Naive thymus-derived CD4-positive, alpha-beta T cell (primary cell): Measurements from ENCODE around the gene CCDC97. TPM values are rescaled to one million over a fixed set of nuclear protein-coding genes. Genes with fewer than 3 reads are reported as not detected.

Source experiments
- ATAC-seq: fragments of 150-1000 bp; cut with Tn5 transposase; 2 replicates; pipeline ENCODE4 v1.10.0; 2021; ENCODE audit warnings: mild to moderate bottlenecking, moderate library complexity
- CTCF ChIA-PET: fragments of 350-600 bp; sonication (Branson Sonifier 250); formaldehyde crosslinking; loops from one replicate; lab custom pipeline; 2021; ENCODE audit warnings: antibody characterized with exemption; lab: Charles Lee
- POLR2A ChIA-PET: fragments of 350-600 bp; sonication (Branson Sonifier 250); formaldehyde crosslinking; loops from one replicate; lab custom pipeline; 2021; ENCODE audit warnings: antibody characterized with exemption, inconsistent platforms; lab: Charles Lee
- DNase-seq, 9 donors: peaks; one replicate each; pipeline versions ENCODE4 v3.0.0 to v3.0.0-alpha.2; 2020 to 2022; ENCODE audit warnings: mixed read lengths in 1 of 9
- H3K27ac ChIP-seq: one replicate; pipeline ENCODE4 v1.7.0; 2013; ENCODE audit warnings: mild to moderate bottlenecking, low read depth, low read length, moderate library complexity
- H3K27me3 ChIP-seq, 2 donors: one replicate each; pipeline ENCODE4 v1.7.0; 2013; ENCODE audit warnings: low read length in 2 of 2, mild to moderate bottlenecking in 2 of 2, moderate library complexity in 2 of 2; ENCODE audit not compliant: control insufficient read depth in 2 of 2, insufficient read depth in 2 of 2
- H3K36me3 ChIP-seq, 3 experiments: 1 replicate in 2 of 3; 2 replicates in 1 of 3; pipeline ENCODE4 v1.7.0; 2013; ENCODE audit warnings: low read length in 3 of 3, mild to moderate bottlenecking in 3 of 3, moderate library complexity in 1 of 3; ENCODE audit not compliant: insufficient read depth in 3 of 3, control insufficient read depth in 2 of 3
- H3K4me1 ChIP-seq, 2 donors: one replicate each; pipeline ENCODE4 v1.7.0; 2013; ENCODE audit warnings: low read length in 2 of 2, mild to moderate bottlenecking in 2 of 2, moderate library complexity in 1 of 2; ENCODE audit not compliant: control insufficient read depth in 2 of 2, insufficient read depth in 2 of 2
- H3K4me3 ChIP-seq: 2 replicates; pipeline ENCODE4 v1.7.0; 2013; ENCODE audit warnings: mild to moderate bottlenecking, low read length
- H3K9me3 ChIP-seq, 3 experiments: 1 replicate in 2 of 3; 2 replicates in 1 of 3; pipeline ENCODE4 v1.7.0; 2013; ENCODE audit warnings: low read length in 3 of 3; ENCODE audit not compliant: control insufficient read depth in 2 of 3
- H3K27ac Mint-ChIP-seq, 9 donors: one replicate each; pipeline ENCODE4 v1.8.0; 2020 to 2022; ENCODE audit warnings: mixed read lengths in 9 of 9, mild to moderate bottlenecking in 8 of 9, moderate library complexity in 5 of 9, inconsistent platforms in 2 of 9
- H3K27me3 Mint-ChIP-seq, 5 donors: one replicate each; pipeline ENCODE4 v1.8.0; 2021 to 2022; ENCODE audit warnings: mixed read lengths in 5 of 5, mild to moderate bottlenecking in 1 of 5
- H3K36me3 Mint-ChIP-seq, 5 donors: one replicate each; pipeline ENCODE4 v1.8.0; 2020 to 2022; ENCODE audit warnings: mixed read lengths in 5 of 5, mild to moderate bottlenecking in 3 of 5, inconsistent platforms in 1 of 5
- H3K4me1 Mint-ChIP-seq, 7 donors: one replicate each; pipeline ENCODE4 v1.8.0; 2020 to 2022; ENCODE audit warnings: mixed read lengths in 7 of 7, mild to moderate bottlenecking in 3 of 7, inconsistent platforms in 1 of 7
- H3K4me3 Mint-ChIP-seq, 10 donors: one replicate each; pipeline ENCODE4 v1.8.0; 2020 to 2022; ENCODE audit warnings: mild to moderate bottlenecking in 10 of 10, mixed read lengths in 10 of 10, moderate library complexity in 6 of 10, inconsistent platforms in 2 of 10
- H3K9me3 Mint-ChIP-seq, 11 donors: one replicate each; pipeline ENCODE4 v1.8.0; 2020 to 2022; ENCODE audit warnings: mixed read lengths in 11 of 11, mild to moderate bottlenecking in 4 of 11, inconsistent platforms in 1 of 11, moderate library complexity in 1 of 11
- intact Hi-C, 2 donors: fragments of 100-400 bp; cut with micrococcal nuclease; formaldehyde crosslinking; loops; one replicate each; pipeline ENCODE4 v1.15.1; 2023
- polyA plus RNA-seq, 2 donors: library from polyadenylated mRNA; unstranded; fragments of 300-500 nt; fragmentation: Illumina TruSeq; gene quantifications; one replicate each; pipeline ENCODE4 v1.2.3, GENCODE V29; 2021
- total RNA-seq, 6 experiments: library from RNA in 5 of 6; stranded (reverse) in 5 of 6; gene quantifications; 1 replicate in 5 of 6; 2 replicates in 1 of 6; pipeline ENCODE4 v1.2.3 and lab custom pipeline; 2021 to 2026

Gene CCDC97
- total and polyA plus RNA-seq, 7 experiments from 2014 or later = 22.3 to 56.5 (median 44.6) TPM

DNA sequence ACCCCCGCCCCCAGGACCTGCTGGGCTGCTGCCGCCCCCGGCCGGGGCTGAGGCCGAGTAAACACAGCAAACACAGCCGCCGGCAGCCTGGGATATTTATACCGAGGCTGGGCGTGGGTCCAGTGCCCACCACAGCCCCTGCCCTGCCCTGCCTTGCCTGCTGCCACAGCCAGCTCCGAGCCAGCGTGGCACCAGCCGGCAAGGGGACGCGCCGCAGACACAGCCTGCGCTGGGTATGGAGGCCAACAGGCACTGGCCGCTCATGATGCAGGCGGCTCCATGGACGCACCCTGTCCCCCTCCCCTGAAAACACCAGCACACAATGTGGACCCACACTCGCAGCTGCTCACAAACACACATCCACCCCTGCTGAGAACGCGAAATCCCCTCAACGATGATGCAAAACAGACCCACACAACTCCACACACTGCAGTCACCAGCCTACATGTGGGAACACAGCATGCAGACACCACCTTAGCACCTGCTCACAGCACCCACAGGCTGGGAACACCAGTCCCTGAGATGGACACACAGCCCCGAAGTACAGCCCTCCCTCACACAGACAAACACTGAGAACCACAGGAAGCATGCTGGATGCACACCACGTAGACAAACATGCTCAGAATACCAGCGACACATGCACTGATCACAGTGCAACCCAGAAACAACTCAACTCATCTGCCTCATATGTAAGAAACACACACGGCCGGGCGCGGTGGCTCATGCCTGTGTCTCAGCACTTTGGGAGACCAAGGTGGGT lies 16.2 kb downstream of the CCDC97 start:
- CTCF ChIA-PET = interaction anchor here (0.7 kb wide), 2 partner anchors 18 to 123 kb away, joined by 3 read pairs; no protein-coding TSS in a partner anchor
- Histone ChIP-seq H3K27ac (peak overlapping the region; percentile 85), H3K27me3 (no peaks in the 10 kb centered on the region), H3K9me3 (no peaks in the 10 kb centered on the region), H3K4me1 (peaks cover 36 to 43% of the 10 kb centered on the region in 2 donors), H3K36me3 (peaks cover 4 to 50% (median 15%) of the 10 kb centered on the region in 3 experiments), H3K4me3 (no peak overlapping the region)
- H3K4me1 Mint-ChIP-seq = peaks cover 48 to 66% (median 57%) of the 10 kb centered on the region in 7 donors
- peaks cover 0 to 3% (median 0%) of the 10 kb centered on the region in 11 donors for H3K9me3 Mint-ChIP-seq
- H3K4me3 Mint-ChIP-seq = peak overlapping the region; percentile 63 to 86 (median 82)
- ATAC-seq (peak; percentile 1), DNase-seq (peak in 5 of 9 donors; percentile 30 to 46 (median 35))
- H3K27ac Mint-ChIP-seq = peak overlapping the region; percentile 82 to 99 (median 94)
- peaks cover 4 to 36% (median 12%) of the 10 kb centered on the region in 5 donors for H3K36me3 Mint-ChIP-seq
- POLR2A ChIA-PET = interaction anchor here (1.3 to 6.4 kb wide), 4 partner anchors 16 to 32 kb away, joined by 3 to 51 read pairs (median 24); partner anchors contain the start of genes CCDC97 and TGFB1
- H3K27me3 Mint-ChIP-seq = no peaks in the 10 kb centered on the region
- intact Hi-C loops = loop anchor here in 1 of 2 donors (2.0 kb wide), 1 partner anchor 17 kb away; no protein-coding TSS in a partner anchor

DNA sequence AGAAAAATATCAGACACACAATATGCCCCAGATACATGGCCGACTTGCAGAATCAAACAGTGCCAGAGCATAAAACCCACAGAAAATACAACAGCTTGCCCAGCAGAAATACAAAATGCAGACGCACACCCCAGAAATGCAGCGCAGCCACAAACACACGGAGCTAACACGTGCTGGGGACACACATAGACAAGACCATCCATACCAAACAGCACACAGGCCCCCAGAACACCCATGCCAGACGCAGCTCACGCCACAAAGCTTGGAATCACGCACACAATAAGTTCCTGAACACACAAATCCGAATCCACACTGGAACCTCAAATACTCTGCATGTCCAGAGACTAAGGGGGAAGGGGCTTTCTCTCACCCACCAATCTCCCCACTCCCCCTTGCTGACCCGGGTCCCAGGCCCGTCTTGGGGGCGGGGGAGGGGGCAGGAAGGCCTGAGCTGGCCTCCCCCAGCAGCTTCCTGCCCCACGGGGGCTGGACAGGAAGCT lies 17.2 kb downstream of the CCDC97 start:
- Histone ChIP-seq H3K4me3 (peak overlapping the region; percentile 42), H3K27ac (peak overlapping the region; percentile 85), H3K36me3 (peaks cover 0 to 50% (median 22%) of the 10 kb centered on the region in 3 experiments), H3K9me3 (no peaks in the 10 kb centered on the region), H3K4me1 (peaks cover 36 to 53% of the 10 kb centered on the region in 2 donors), H3K27me3 (no peaks in the 10 kb centered on the region)
- Mint-ChIP-seq H3K9me3 (peaks cover 0 to 6% (median 0%) of the 10 kb centered on the region in 11 donors), H3K36me3 (peaks cover 13 to 44% (median 22%) of the 10 kb centered on the region in 5 donors), H3K4me1 (peaks cover 58 to 76% (median 64%) of the 10 kb centered on the region in 7 donors), H3K27me3 (no peaks in the 10 kb centered on the region), H3K4me3 (peak overlapping the region; percentile 63 to 86 (median 82)), H3K27ac (peak overlapping the region; percentile 82 to 99 (median 94))
- intact Hi-C loops = loop anchor here (1.0 to 2.0 kb wide), 2 partner anchors 17 to 18 kb away; partner anchors contain the start of gene CCDC97 (in 1 of the 2)
- ATAC-seq (no peak), DNase-seq (peak in 3 of 9 donors; percentile 24 to 31 (median 31))
- POLR2A ChIA-PET = interaction anchor here (0.6 to 6.4 kb wide), 16 partner anchors 11 to 664 kb away, joined by 3 to 51 read pairs (median 5); partner anchors contain the start of genes B9D2, CCDC97, HNRNPUL1 and TGFB1
- CTCF ChIA-PET = interaction anchor here (0.7 to 1.5 kb wide), 5 partner anchors 19 to 122 kb away, joined by 3 to 9 read pairs (median 4); no protein-coding TSS in a partner anchor

DNA sequence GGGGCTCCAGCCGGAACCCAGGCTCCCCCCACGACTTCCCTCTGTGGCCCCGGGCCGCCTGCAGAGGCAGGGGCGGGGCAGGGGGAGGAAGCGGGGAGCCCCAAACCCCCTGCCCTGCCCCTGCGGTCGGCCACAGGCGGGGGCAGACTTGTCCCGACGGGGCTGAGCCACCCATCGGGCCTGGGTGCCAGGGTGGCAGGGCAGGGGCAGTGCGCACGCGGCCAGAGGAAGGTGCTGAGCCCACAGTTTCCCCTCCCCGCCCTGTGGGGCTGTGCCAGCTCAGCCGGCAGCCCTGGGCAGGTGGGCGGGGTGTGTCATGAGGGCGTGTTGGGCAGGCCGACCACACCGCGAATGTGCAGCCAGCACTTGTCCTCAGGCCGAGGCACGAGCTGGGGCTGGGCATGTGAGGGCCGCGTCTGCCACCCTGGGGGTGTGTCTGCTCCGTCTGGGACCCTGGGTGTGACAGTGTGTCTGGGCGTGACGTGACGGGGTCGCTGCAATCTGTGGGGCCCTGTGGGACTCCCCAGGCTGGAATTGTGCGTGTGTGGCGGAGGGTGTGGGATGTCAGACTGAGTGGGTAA lies 17.7 kb downstream of the CCDC97 start:
- Mint-ChIP-seq H3K36me3 (peaks cover 13 to 48% (median 27%) of the 10 kb centered on the region in 5 donors), H3K4me1 (peaks cover 59 to 77% (median 68%) of the 10 kb centered on the region in 7 donors), H3K9me3 (peaks cover 0 to 6% (median 0%) of the 10 kb centered on the region in 11 donors), H3K27ac (peak overlapping the region; percentile 86 to 99 (median 94)), H3K4me3 (peak overlapping the region; percentile 74 to 88 (median 82)), H3K27me3 (no peaks in the 10 kb centered on the region)
- Histone ChIP-seq H3K27me3 (no peaks in the 10 kb centered on the region), H3K4me3 (peak overlapping the region; percentile 42), H3K4me1 (peaks cover 36 to 57% of the 10 kb centered on the region in 2 donors), H3K27ac (peak overlapping the region; percentile 85), H3K9me3 (no peaks in the 10 kb centered on the region), H3K36me3 (peaks cover 0 to 50% (median 27%) of the 10 kb centered on the region in 3 experiments)
- ChIA-PET POLR2A (interaction anchor here (0.6 to 6.4 kb wide), 19 partner anchors 10 to 665 kb away, joined by 3 to 51 read pairs (median 5); partner anchors contain the start of genes B9D2, CCDC97, HNRNPUL1 and TGFB1), CTCF (interaction anchor here (0.9 to 1.5 kb wide), 3 partner anchors 22 to 65 kb away, joined by 4 to 9 read pairs (median 5); no protein-coding TSS in a partner anchor)
- intact Hi-C loops = loop anchor here (1.0 to 2.0 kb wide), 3 partner anchors 17 to 24 kb away; partner anchors contain the start of gene CCDC97 (in 1 of the 2)
- peak; percentile 75 for ATAC-seq
- peak; percentile 57 to 95 (median 66) for DNase-seq

DNA sequence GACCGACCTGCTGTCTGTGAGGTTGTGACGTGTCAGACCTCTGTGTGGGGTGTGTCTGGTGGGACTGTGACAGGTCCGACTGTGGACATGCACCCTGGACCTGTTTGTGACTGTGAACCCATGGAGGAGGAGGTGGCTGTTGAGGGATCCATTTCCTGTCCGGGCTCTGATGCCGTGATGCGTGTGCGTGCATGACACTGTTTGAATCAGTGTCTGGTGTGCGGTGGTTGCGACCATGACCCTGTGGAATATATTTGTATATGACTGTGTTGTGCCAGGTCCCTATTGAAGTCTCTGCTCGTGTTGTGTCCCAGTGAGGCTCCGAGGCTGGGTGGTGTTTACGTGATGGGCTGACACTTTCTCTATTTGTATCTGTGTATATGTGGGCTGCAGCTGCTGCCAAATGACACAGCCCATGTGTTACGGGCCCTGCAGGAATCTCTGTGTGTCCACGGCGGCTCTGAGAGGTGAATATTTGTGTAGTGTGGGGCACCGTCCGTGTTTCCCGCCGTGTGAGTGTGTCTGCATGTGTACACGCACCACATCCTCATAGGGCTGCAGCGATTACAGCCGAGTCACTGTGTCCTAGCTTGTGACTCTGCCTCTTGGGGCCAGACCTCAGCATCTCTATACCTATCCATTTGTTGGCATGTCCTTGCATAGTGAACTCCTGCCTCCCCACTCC lies 18.3 kb downstream of the CCDC97 start:
- DNase-seq = peak in 3 of 9 donors; percentile 39 to 50 (median 42)

DNA sequence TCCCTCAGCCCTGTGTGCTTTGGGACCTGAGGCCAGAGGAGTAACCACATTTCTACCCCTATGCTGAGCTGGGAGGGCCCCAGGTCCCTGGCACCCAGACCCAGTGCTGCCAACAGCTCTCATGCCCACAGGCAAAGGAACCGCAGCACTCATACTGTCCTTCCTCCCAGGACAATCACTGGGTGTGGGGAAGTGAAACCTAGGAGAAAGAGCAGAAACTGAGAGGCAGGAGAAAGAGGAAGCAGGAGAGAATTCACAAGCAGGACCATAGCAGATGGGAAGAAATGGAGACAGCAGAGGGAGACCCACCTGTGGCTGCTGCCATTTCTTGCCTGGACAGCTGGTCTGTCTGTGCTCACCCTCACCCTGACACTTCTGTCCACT lies 18.9 kb downstream of the CCDC97 start:
- Mint-ChIP-seq H3K27ac (peak overlapping the region; percentile 86 to 99 (median 94)), H3K4me3 (peak overlapping the region; percentile 74 to 88 (median 82)), H3K27me3 (no peaks in the 10 kb centered on the region), H3K9me3 (peaks cover 0 to 6% (median 0%) of the 10 kb centered on the region in 11 donors), H3K36me3 (peaks cover 13 to 51% (median 28%) of the 10 kb centered on the region in 5 donors), H3K4me1 (peaks cover 51 to 77% (median 65%) of the 10 kb centered on the region in 7 donors)
- H3K4me1 ChIP-seq = peaks cover 36 to 59% of the 10 kb centered on the region in 2 donors
- intact Hi-C loops = loop anchor here (1.0 kb wide), 1 partner anchor 22 kb away; no protein-coding TSS in a partner anchor
- no peak for ATAC-seq
- peak overlapping the region; percentile 85 for H3K27ac ChIP-seq
- H3K9me3 ChIP-seq = no peaks in the 10 kb centered on the region
- H3K27me3 ChIP-seq = no peaks in the 10 kb centered on the region
- peak overlapping the region; percentile 42 for H3K4me3 ChIP-seq
- H3K36me3 ChIP-seq = peaks cover 0 to 48% (median 30%) of the 10 kb centered on the region in 3 experiments
- ChIA-PET POLR2A (interaction anchor here (1.4 to 6.4 kb wide), 7 partner anchors 12 to 65 kb away, joined by 5 to 51 read pairs (median 8); partner anchors contain the start of genes CCDC97, HNRNPUL1 and TGFB1), CTCF (interaction anchor here (0.6 to 2.2 kb wide), 4 partner anchors 20 to 225 kb away, joined by 3 to 6 read pairs (median 4); no protein-coding TSS in a partner anchor)
- no peak for DNase-seq

More for the DNA sequence above, 18.3 kb downstream of the CCDC97 start:
- Mint-ChIP-seq H3K9me3 (peaks cover 0 to 6% (median 0%) of the 10 kb centered on the region in 11 donors), H3K4me1 (peaks cover 52 to 75% (median 65%) of the 10 kb centered on the region in 7 donors), H3K27ac (peak overlapping the region; percentile 86 to 99 (median 94)), H3K27me3 (no peaks in the 10 kb centered on the region), H3K4me3 (peak overlapping the region; percentile 74 to 88 (median 82)), H3K36me3 (peaks cover 13 to 49% (median 28%) of the 10 kb centered on the region in 5 donors)
- peaks cover 0 to 47% (median 30%) of the 10 kb centered on the region in 3 experiments for H3K36me3 ChIP-seq
- H3K4me1 ChIP-seq = peaks cover 36 to 59% of the 10 kb centered on the region in 2 donors
- ChIA-PET POLR2A (interaction anchor here (1.4 to 6.4 kb wide), 8 partner anchors 11 to 65 kb away, joined by 5 to 51 read pairs (median 8); partner anchors contain the start of genes CCDC97, HNRNPUL1 and TGFB1), CTCF (interaction anchor here (0.8 to 2.2 kb wide), 4 partner anchors 20 to 66 kb away, joined by 3 to 6 read pairs (median 4); no protein-coding TSS in a partner anchor)
- peak overlapping the region; percentile 85 for H3K27ac ChIP-seq
- no peaks in the 10 kb centered on the region for H3K27me3 ChIP-seq
- H3K4me3 ChIP-seq = peak overlapping the region; percentile 42
- no peaks in the 10 kb centered on the region for H3K9me3 ChIP-seq
- intact Hi-C loops = loop anchor here (1.0 kb wide), 1 partner anchor 23 kb away; no protein-coding TSS in a partner anchor
- peak; percentile 17 for ATAC-seq
